Measurements from ENCODE around the gene CALY.

GRCh38 chr10:133332936-133333699 lies 3.6 kb downstream of the CALY start:
- TF ChIP-seq, protein P1, sequence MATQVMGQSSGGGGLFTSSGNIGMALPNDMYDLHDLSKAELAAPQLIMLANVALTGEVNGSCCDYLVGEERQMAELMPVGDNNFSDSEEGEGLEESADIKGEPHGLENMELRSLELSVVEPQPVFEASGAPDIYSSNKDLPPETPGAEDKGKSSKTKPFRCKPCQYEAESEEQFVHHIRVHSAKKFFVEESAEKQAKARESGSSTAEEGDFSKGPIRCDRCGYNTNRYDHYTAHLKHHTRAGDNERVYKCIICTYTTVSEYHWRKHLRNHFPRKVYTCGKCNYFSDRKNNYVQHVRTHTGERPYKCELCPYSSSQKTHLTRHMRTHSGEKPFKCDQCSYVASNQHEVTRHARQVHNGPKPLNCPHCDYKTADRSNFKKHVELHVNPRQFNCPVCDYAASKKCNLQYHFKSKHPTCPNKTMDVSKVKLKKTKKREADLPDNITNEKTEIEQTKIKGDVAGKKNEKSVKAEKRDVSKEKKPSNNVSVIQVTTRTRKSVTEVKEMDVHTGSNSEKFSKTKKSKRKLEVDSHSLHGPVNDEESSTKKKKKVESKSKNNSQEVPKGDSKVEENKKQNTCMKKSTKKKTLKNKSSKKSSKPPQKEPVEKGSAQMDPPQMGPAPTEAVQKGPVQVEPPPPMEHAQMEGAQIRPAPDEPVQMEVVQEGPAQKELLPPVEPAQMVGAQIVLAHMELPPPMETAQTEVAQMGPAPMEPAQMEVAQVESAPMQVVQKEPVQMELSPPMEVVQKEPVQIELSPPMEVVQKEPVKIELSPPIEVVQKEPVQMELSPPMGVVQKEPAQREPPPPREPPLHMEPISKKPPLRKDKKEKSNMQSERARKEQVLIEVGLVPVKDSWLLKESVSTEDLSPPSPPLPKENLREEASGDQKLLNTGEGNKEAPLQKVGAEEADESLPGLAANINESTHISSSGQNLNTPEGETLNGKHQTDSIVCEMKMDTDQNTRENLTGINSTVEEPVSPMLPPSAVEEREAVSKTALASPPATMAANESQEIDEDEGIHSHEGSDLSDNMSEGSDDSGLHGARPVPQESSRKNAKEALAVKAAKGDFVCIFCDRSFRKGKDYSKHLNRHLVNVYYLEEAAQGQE (IDR thresholded peaks at IDR 0.05; ENCODE audit: low read depth): no peak
- TF ChIP-seq CEBPB (IDR thresholded peaks at IDR 0.05): no peak
